Stimulated activated CD8-positive, alpha-beta memory T cell treated with anti-CD3 and anti-CD28 coated beads, Interleukin-15, amount 100 ng/mL, for 24 hours (primary cell): ENCODE data around the gene FIBP.
"Not testable (repeated sequence)": the region's sequence is repeated elsewhere in the genome, so short reads cannot be mapped to it uniquely, and the experiment has no call there.

Source experiments
- DNase-seq: peaks from one replicate; pipeline ENCODE4 v3.0.0-alpha.2; 2020; ENCODE audit warnings: low read depth

FIBP gene

GRCh38 chr11:65859095-65859811 is 29.0 kb downstream of the FIBP start:
- DNase-seq, result peak; percentile 89

GRCh38 chr11:65858681-65859087 is 29.6 kb downstream of the FIBP start:
- no peak for DNase-seq

GRCh38 chr11:65857853-65858680 is 30.2 kb downstream of the FIBP start, which contains the start of gene CFL1:
Gene CFL1 (minus strand): TSS chr11:65858180. CDS start chr11:65858099, 81 bp downstream.
- peak; percentile 84 for DNase-seq

GRCh38 chr11:65857500-65857852 is 30.8 kb downstream of the FIBP start:
- no peak for DNase-seq

- DNase-seq, result peak; percentile 55
Observed at GRCh38 chr11:65856689-65857499, 31.4 kb downstream of the FIBP start.

GRCh38 chr11:65855927-65856363 is 32.3 kb downstream of the FIBP start:
- no peak for DNase-seq

- DNase-seq, result no peak
Observed at GRCh38 chr11:65854852-65855837, 33.1 kb downstream of the FIBP start.

- no peak for DNase-seq
Observed at GRCh38 chr11:65854161-65854592, 34.1 kb downstream of the FIBP start.

GRCh38 chr11:65853246-65853979 is 34.9 kb downstream of the FIBP start:
- no peak for DNase-seq

GRCh38 chr11:65852508-65853245 is 35.6 kb downstream of the FIBP start:
- no peak for DNase-seq

- DNase-seq, result no peak
Observed at GRCh38 chr11:65851811-65852507, 36.3 kb downstream of the FIBP start.

GRCh38 chr11:65851083-65851579 is 37.1 kb downstream of the FIBP start:
- no peak for DNase-seq

- no peak for DNase-seq
Observed at GRCh38 chr11:65850217-65851082, 37.8 kb downstream of the FIBP start.

- DNase-seq, result no peak
Observed at GRCh38 chr11:65849771-65850216, 38.5 kb downstream of the FIBP start.

GRCh38 chr11:65849366-65849765 is 38.9 kb downstream of the FIBP start:
- DNase-seq, result no peak

GRCh38 chr11:65848693-65849092 is 39.6 kb downstream of the FIBP start:
- DNase-seq, result not testable (repeated sequence)

GRCh38 chr11:65847746-65848145 is 40.5 kb downstream of the FIBP start:
- no peak for DNase-seq
